Nucleus accumbens (tissue), 56 donors: Measurements from ENCODE around the gene MYO16.
"Not testable (repeated sequence)": the region's sequence is repeated elsewhere in the genome, so short reads cannot be mapped to it uniquely, and the experiment has no call there.

Source experiments
- DNase-seq, 56 donors: peaks; one replicate each; lab custom pipeline; 2025; lab: John Stamatoyannopoulos, UW

Gene MYO16

GRCh38 chr13:109206616-109207015, 577.2 kb downstream of the MYO16 start:
- DNase-seq: no peak

DNA sequence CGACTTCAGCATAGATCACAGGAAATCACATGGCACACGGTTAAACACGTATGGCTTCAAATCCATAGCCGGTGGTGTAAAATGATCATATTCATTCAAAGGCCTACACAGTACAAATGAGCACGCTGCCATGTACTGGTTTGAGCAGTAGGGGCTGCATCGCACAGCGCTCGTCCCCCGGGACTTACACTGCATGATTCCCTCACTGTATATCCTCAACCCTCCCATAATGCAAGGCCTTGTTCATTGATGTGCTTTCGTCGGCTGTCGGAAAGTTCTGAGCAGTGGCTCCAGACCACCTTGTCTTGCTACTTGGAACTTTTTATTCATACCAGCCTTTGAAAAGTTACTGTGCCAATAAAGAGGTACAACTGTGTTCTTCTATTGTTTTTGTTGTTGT, 578.2 kb downstream of the MYO16 start:
- no peak for DNase-seq

- DNase-seq: no peak
Observed at GRCh38 chr13:109208522-109208921, 579.1 kb downstream of the MYO16 start.

GRCh38 chr13:109209526-109209925, 580.1 kb downstream of the MYO16 start:
- DNase-seq: no peak

DNA sequence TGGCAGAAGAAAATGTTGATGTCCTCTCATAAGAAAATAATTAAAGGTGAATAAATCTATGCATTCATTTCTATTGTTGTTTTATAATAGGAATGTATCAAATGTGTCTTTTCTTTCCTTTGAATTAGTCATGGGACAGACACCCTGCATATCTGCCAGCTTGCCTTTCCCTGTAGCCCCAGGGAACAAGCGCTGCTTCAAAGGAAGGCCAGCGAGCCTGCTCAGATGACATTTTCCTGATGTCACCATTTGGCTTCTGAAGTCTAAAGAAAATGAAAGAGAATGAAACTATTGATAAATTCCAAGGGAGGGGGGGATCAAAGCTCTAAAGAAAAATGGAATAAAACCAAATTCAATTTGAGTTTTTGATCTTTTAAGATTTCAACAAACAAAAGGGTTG, 582.2 kb downstream of the MYO16 start:
- DNase-seq: peak in 1 of 56 donors; percentile 19

DNA sequence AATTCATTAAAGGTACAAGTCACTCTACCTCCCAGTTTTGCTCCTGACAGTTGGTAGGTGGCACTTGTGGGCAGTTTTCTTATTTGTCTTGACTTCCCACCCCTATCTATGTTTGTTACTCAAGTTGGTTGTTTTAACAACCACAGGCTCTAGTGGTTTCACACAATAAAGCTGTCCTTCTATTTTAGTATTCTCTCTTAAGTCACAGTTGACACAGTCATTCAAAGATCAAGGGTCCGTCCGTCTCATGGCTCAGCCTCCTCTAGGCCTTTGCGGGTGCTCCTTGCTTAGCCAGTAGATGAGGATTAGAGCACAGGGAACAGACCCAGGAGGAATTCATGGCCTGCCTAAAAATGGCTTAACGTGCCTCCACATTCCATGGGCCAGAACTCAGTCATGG, 583.2 kb downstream of the MYO16 start:
- no peak for DNase-seq

- no peak for DNase-seq
Observed at GRCh38 chr13:109213714-109214113, 584.3 kb downstream of the MYO16 start.

GRCh38 chr13:109214393-109214792, 585.0 kb downstream of the MYO16 start:
- DNase-seq: no peak

- no peak for DNase-seq
Observed at GRCh38 chr13:109215377-109215776, 586.0 kb downstream of the MYO16 start.

GRCh38 chr13:109217510-109217909, 588.1 kb downstream of the MYO16 start:
- not testable (repeated sequence) for DNase-seq

GRCh38 chr13:109220631-109221030, 591.2 kb downstream of the MYO16 start:
- DNase-seq: no peak

- no peak for DNase-seq
Observed at GRCh38 chr13:109224033-109224432, 594.6 kb downstream of the MYO16 start.

DNA sequence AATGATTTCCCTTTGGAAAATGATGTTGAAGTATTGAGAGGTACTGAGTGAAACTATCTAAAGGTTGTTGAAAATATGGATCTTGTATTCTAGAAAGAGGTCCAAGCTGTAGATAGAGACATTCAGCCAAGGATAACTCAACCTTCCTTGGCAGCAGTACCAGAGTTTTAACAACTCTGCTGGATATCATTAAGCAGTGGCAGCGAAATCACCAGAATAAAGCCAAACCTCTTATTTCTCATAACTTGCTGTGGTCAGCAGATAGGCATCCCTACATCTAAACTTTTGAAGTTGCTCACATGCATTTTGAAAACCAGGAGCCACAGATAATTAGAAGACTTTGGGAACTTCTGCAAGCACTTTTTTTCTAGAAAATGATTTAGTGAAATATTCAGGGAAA, 597.2 kb downstream of the MYO16 start:
- no peak for DNase-seq

GRCh38 chr13:109227344-109227940, 598.0 kb downstream of the MYO16 start:
- DNase-seq: no peak

- DNase-seq: no peak
Observed at GRCh38 chr13:109228211-109228610, 598.8 kb downstream of the MYO16 start.

GRCh38 chr13:109231888-109232287, 602.5 kb downstream of the MYO16 start:
- no peak for DNase-seq

DNA sequence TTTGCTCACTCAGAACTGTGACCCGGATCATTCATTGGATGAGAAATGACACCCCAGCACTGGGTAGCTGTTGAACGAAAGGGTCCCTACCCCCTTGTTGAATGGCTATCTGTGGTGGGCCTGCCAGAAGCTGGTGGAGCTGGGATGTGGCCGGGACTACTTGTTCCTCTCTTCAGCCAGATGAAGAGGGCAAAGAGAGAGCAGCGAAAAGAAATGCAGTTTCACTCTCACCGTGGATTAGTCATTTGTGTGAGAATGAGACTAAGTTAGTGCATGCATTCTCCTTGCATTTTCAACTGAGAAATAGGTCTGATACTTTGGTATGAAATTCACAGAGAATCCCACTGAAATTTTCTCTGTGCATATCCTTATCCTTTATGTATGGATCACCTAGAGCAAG, 603.9 kb downstream of the MYO16 start:
- DNase-seq: no peak

DNA sequence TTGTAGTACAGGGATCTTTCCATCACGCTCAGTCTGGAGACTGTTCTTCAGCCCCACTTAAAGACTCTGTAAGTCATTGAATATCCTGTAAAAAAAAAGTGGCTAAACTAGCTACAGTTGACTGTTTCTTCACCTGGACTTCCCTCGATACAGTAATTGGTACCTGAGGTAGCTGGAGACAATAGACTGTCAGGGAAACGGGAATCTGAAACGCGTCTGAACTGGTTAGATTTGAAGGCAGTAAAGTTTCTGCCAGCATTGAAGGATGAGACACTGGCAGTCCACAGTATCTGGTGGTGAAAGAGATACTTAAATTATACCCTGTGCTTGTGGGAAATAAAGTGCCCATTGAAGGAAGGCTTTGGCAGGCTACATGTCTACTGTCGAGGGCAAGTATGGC, 606.5 kb downstream of the MYO16 start:
- no peak for DNase-seq

- DNase-seq: no peak
Observed at GRCh38 chr13:109241160-109241559, 611.7 kb downstream of the MYO16 start.

DNA sequence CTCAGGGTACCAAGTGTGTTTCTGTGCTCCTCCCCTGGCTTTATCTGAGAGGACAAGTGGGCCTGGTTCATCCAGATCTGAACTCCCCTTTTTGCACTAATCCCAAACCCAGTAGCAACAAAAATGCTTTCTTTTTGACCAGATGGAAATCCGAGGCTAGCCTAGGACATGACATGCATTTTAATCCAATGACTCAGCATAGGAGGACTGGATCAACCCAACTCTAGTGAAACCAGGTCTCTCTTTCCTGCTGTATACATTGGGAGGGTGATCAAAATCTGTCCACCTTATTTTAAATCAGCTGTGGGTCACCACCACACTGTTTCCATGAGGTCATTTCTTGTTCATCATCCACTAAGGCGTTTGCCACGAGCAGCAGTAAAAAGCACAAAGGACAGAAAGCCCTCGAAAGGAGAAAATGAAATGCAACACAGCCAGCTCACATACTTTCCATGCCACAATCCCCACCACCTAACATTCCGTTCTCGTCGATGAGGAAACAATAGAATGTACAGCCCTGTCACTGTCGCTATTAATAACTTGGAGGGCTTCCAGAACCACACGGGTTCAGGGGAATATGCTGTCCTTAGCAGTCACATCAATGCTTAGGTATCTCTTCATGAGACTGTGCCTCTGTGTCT, 614.0 kb downstream of the MYO16 start:
- peak in 11 of 56 donors; percentile 3 to 32 (median 15) for DNase-seq

DNA sequence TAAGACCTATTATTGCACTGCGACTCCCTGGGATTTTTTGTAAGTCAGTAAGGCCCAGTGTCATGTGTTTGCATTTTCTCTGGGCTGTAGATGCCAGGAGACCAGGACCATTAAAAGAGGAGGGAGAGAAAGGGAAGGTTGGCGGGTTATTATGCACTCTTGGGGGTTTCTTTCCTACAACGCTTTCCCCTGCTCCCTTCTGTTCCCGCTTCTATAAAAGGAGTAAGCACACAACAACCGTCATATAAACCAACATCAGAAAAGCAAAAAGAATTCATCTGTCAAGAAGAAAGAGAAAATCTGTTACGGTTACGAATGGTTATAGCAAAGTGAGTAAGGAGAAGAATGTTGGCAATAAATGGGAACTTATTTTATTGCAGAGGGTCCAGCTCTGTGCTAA, 615.2 kb downstream of the MYO16 start:
- no peak for DNase-seq

- no peak for DNase-seq
Observed at GRCh38 chr13:109246001-109246400, 616.6 kb downstream of the MYO16 start.
